ENCODE measurements around the gene ZP1. TPM values are rescaled to one million over a fixed set of nuclear protein-coding genes. Genes with fewer than 3 reads are reported as not detected.

The ZP1 gene
- total and polyA plus RNA-seq, 3 donors from 2014 or later = 3.5 to 11.2 (median 4.0) TPM

- peak; percentile 73 for DNase-seq
- no peaks in the 10 kb centered on the region for H3K27me3 ChIP-seq
- H3K4me1 ChIP-seq = peaks cover 32% of the 10 kb centered on the region
- H3K4me3 ChIP-seq = no peak overlapping the region
- no peaks in the 10 kb centered on the region for H3K9me3 ChIP-seq
- H3K27ac ChIP-seq = peak overlapping the region; percentile 19 to 84
- H3K36me3 ChIP-seq (ENCODE audit: low read depth, missing control alignments) = no peaks in the 10 kb centered on the region
- intact Hi-C loops (cut with DNase I; ENCODE audit: low total_unique reads) = no loop called here
- no peak for TF ChIP-seq POLR2A (IDR thresholded peaks at IDR 0.05)
- WGBS, 2 donors = 30 to 41% methylated on average over 14 of the region's 14 CpGs
Measured at GRCh38 chr11:60840470-60841430, 26.6 kb upstream of the ZP1 start.

GRCh38 chr11:60841797-60842667 is 25.3 kb upstream of the ZP1 start, which contains the start of gene CCDC86:
TSS of gene CCDC86 (plus strand) at chr11:60842113. CDS start at chr11:60842125, 12 bp downstream.
- peak within 1 kb of the TSS; percentile 19 to 84 for H3K27ac ChIP-seq
- H3K9me3 ChIP-seq = no peaks in the 10 kb centered on the region
- peak within 1 kb of the TSS; percentile 78 to 85 for H3K4me3 ChIP-seq
- peak in 1 of 3 experiments; percentile 37 for TF ChIP-seq CTCF (IDR thresholded peaks at IDR 0.05)
- no peak for TF ChIP-seq POLR2A (IDR thresholded peaks at IDR 0.05)
- no peaks in the 10 kb centered on the region for H3K27me3 ChIP-seq
- 0 to 1% methylated on average over 16 to 57 of the region's 57 CpGs for WGBS, 2 donors
- no peaks in the 10 kb centered on the region for H3K36me3 ChIP-seq (ENCODE audit: low read depth, missing control alignments)
- H3K4me1 ChIP-seq = peaks cover 32% of the 10 kb centered on the region
- DNase-seq = peak; percentile 98
- intact Hi-C loops (cut with DNase I; ENCODE audit: low total_unique reads) = no loop called here

- Histone ChIP-seq H3K36me3 (ENCODE audit: low read depth, missing control alignments) (no peaks in the 10 kb centered on the region), H3K27me3 (no peaks in the 10 kb centered on the region), H3K4me1 (peaks cover 32% of the 10 kb centered on the region), H3K9me3 (no peaks in the 10 kb centered on the region), H3K27ac (peak overlapping the region; percentile 19 to 84), H3K4me3 (peak overlapping the region; percentile 78 to 85)
- intact Hi-C loops (cut with DNase I; ENCODE audit: low total_unique reads) = no loop called here
- no peak for DNase-seq
- TF ChIP-seq CTCF (IDR thresholded peaks at IDR 0.05) = no peak
- TF ChIP-seq POLR2A (IDR thresholded peaks at IDR 0.05) = no peak
- 15% methylated on average over 23 of the region's 23 CpGs for WGBS, 2 donors
Measured at GRCh38 chr11:60842668-60843600, 24.4 kb upstream of the ZP1 start.

- Histone ChIP-seq H3K36me3 (ENCODE audit: low read depth, missing control alignments) (no peaks in the 10 kb centered on the region), H3K4me1 (peaks cover 32% of the 10 kb centered on the region), H3K4me3 (no peak overlapping the region), H3K27ac (no peak overlapping the region), H3K27me3 (no peaks in the 10 kb centered on the region), H3K9me3 (no peaks in the 10 kb centered on the region)
- WGBS, 2 donors = 60 to 69% methylated on average over 10 of the region's 10 CpGs
- TF ChIP-seq POLR2A (IDR thresholded peaks at IDR 0.05) = no peak
- no peak for TF ChIP-seq CTCF (IDR thresholded peaks at IDR 0.05)
- no peak for DNase-seq
- intact Hi-C loops (cut with DNase I; ENCODE audit: low total_unique reads) = no loop called here
Measured at GRCh38 chr11:60844045-60844869, 23.1 kb upstream of the ZP1 start.

Data from testis (tissue), 3 donors.